Posterior cingulate gyrus (tissue), 11 donors: ENCODE results near the gene ARL8A.

Experiments
- DNase-seq, 10 donors: peaks; one replicate each; pipeline versions ENCODE4 v3.0.0 to v3.0.0-alpha.2; 2020 to 2021; ENCODE audit warnings: mixed read lengths in 3 of 10
- intact Hi-C: fragments of 100-400 bp; cut with DNase I; formaldehyde crosslinking; loops from one replicate; pipeline ENCODE4 v1.15.1; 2023

ARL8A gene

DNA sequence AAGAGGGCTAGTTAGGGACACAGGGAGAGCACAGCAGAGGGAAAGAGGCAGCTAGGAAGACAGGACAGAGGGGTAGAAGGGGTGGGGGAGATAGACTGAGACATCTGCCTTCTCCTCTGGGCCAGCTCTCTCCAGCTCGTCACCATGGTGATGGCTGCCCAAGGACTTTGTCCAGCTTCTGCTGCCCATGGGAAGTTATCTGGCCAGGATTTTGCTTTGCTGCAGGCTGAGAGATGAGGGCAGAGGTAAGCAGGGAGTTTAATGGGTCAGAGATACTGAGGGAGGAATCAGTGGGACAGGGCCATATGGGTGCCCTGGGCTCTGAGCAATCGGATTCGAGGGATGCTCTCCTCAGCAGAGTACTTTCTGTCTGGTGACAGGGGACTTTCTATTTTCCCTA lies 56.3 kb downstream of the ARL8A start:
- intact Hi-C loops, result no loop called here
- peak in 2 of 10 donors; percentile 6 to 17 for DNase-seq

DNA sequence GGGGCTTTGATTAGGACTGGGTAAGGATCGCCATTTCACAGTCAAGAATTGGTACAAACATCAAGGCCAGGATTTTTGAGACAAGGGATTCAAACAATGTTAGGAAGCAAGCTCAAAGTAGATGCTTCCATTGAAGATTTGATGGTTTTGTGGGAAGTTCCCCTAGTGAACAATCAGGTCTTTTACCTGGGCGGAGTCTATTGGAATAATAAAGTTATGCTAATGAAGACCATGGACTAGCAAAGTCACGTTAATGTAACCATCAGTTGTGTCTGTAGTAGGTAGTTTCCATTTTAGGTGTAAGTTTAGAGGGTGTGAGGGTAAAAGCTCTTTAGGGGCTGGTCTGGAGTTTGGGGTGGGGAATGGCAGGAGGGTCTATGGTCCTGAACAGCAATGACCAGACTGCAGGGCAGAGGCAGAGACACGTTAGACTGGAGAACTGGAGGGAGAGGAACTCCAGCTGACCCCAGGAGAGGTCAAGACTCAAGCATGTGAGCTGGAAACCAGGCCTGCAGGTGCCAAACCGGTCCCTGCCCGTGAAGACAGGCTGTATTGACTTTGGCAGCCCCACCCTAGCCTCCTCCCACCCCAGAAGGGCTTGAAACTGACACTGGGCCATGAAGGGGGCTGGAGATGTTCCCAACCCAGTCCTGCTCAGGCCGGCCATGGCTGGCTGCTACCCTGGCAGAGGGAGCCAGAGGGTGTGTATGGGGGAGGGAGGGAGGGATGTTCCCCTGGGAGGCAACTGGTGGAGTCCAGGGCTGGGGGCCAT lies 57.8 kb downstream of the ARL8A start:
- intact Hi-C loops, result no loop called here
- peak in 3 of 10 donors; percentile 19 to 80 (median 21) for DNase-seq

DNA sequence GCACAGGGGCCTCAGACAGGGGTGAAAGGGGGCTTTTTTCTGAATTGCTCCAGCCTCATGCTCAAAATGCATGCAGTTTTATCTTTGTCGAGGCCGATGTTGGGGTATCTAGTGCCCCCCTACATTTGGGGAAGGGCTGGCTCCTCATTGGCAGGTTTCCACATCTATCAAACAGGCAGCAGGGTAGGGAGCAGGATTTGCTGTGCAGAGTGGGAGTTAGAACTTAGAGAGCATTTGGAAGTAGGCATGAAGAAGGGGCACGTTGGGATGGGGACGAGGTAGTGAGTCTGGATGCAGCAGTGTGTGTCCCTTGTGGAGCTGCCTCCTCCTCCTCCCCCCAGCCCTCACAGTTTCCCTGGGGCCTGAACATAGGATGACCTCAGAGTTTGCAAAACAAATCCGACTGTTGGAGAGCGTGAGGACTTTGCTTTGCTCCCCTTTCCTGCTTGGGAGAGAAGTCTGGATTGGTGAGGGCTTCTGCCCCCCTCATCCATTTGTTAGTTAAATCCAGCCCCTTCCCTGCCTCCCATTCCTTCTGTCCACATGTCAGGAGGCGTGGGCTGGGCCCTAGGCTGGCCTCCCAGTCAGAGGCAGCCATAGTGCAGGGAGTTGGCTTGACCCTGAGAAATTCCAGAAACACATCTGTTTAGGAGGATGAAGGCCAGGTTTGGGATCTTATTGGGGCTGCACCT lies 58.7 kb downstream of the ARL8A start:
- peak in 9 of 10 donors; percentile 22 to 95 (median 60) for DNase-seq
- intact Hi-C loops, result loop anchor here (1.0 kb wide), 1 partner anchor 44 kb away; no protein-coding TSS in a partner anchor

DNA sequence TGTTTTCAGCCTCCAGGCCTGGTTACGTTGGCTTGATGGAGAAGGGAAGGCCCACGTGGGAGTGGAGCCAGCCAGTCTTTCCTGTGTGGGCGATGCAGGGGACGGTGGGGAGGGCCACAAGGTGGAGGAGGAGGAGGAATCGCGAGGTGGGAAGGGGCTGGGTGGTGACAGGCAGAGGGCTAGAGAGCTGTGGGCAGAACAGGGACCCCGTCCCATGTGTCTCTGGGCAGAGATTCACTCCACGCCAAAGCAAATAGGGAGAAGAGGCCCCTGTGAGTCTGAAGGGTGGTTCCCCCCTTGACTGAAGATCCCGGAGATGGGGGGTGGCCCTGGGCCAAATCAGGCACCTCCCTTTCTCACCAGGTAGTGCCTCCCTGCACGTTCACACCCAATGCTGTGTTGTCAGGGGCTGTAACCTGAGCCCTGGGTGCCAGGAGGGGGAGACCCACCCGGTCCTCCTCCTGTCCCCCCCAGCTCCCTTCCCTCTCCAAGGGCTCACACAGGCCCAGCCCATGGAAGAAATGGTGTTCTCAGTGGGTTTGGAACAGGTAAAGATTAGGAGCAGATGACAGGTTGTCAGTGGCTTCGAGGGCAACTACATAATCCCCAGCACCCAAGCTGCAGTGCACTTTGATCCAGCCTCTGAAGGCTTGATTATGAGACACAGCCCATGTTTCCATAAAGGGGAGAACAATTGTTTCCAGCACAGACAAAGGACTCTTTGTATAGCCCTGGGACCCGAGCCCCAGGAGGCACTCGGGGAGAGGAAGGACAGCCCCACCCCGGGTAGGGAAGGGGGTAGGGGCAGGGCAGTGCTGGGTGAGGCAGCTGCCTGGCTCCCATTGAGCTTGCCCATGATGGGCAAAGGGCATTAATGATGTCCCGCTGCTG lies 59.5 kb downstream of the ARL8A start:
- intact Hi-C loops, result loop anchor here (1.0 kb wide), 1 partner anchor 45 kb away; no protein-coding TSS in a partner anchor
- DNase-seq, result peak; percentile 64 to 98 (median 84)
